GM19025 (cell line): Measurements from ENCODE around the gene JCHAIN.
"Not testable (repeated sequence)": the region's sequence is repeated elsewhere in the genome, so short reads cannot be mapped to it uniquely, and the experiment has no call there.

Experiments used
- ATAC-seq: cut with Tn5 transposase; IDR thresholded peaks from one replicate; pipeline ENCODE4 v1.9.1; 2021; ENCODE audit warnings: mild to moderate bottlenecking, low read depth, moderate library complexity; ENCODE audit not compliant: unreplicated experiment

Gene JCHAIN

DNA sequence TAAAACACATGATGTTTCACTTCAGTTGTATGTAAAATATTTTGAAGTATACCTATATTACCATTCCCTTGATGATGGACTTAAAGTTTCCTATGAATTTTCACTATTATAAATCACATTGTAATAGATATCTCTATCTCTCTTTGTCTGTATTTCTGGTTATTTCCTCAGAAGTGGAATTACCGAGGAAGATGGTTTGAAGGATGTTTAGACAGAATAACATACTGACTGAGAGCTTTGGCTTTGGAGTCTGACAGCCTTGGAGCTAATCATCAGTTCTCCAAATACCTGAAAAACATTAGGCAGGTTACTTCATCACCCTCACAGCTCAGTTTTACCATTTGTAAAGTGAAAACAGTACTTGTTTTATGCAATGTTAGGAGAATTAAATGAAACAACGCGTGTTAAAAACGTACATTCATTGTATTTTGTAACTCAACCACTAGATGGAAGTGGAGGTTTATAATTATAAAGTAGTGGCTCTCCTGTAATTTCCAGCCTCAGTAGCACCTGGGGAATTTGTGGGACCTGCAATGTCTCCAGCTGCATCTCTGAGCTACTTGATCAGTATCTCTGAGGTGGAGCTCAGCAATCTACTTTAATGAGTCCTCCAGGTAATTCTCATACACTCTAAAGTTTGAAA is 14.3 kb downstream of the JCHAIN start:
- ATAC-seq = no peak

DNA sequence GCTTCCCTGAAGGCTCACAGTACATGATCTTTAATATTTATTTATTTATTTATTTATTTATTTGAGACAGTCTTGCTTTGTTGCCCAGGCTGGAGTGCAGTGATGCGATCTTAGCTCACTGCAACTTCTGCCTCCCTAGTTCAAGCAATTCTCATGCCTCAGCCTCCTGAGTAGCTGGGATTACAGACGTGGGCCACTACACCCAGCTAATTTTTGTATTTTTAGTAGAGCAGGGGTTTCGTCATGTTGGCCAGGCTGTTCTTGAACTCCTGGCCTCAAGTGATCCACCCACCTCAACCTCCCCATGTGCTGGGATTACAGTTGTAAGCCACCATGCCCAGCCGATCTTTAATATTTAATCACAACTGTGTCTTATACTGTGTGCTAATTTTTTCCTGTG is 15.6 kb downstream of the JCHAIN start:
- not testable (repeated sequence) for ATAC-seq

DNA sequence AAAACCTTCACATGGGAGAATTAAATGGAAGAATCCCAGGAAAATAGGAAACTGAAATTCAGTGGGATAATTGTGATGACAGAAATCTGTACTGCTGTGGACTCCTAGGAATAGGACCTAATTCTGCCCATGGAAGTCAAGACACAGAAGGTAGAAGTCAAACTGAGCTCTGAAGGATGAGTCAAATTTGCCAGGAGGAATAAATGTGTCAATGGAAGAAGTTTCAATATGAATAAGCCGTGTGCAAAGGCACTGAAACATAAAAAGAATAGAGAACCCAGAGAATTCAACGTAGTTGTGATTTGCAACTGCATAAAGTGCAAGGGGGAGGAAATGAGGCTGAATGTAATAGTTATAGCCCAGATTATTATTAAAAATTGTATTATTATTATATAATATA is 26.1 kb downstream of the JCHAIN start:
- ATAC-seq = no peak

DNA sequence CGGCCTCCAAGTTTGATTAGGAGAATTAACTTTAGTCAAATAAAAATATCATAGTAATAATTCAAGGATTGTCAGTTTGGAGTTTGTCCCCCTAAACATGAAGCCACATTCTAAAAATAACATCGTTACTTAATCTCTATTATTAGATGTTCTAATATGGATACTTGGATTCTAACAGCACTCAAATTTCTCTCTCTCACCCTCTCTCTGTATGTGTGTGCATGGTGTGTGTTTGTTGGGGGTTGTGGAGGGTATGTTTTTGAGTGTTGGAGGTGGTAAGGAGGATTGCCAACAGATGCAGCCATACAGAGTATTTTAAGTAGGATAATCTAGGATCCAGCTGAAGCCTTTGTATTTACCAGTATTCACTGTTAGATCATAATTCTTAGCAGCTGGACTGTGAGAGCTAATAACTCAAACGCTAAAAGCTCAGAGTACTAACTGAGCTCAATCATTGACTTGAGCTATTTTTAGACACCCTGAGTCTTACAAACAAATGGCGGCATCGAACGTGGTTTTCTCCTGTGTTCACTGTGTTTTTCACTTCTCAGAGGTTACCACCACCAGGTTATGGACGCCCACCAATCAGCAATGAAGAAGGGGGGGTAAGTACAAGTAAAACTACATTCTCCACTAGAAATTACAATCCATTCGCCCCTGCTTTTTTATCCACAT is 28.9 kb downstream of the JCHAIN start:
- no peak for ATAC-seq

DNA sequence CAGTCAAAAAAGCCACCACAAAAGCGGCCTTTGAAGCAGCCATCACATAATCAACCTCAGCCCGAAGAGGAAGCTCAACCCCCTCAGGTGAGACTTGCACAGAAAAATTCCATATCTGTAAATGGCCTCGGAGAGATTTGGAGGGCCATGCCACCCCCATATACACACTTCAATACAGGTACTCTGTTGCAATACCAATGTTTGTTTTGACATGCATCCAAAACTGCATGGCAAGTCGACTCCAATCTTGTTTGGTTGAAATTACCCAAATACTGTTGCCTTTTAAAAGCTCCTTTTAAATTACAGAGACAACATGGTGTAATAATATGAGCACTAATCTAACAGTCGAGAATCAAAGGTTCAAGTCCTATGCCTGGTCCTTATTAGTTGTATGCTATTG is 31.8 kb downstream of the JCHAIN start:
- no peak for ATAC-seq

DNA sequence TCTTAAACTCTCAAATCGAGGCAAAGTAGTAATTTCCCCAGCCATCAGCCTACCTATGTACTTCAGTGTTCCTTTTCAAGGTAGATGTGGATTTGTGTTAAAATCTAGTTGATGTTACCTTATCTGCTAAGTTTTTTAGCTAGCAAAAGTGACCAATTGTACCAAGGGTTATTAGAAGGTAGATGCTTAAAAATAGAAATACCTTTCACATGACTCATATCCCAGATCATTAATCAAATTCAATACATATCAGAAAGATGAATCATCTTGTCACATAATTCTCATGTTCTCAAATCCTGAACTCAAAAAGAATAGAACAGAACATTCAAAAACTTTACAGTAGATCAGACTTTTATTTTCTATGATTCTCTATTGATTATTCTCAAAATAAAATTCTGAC is 34.3 kb downstream of the JCHAIN start:
- no peak for ATAC-seq

DNA sequence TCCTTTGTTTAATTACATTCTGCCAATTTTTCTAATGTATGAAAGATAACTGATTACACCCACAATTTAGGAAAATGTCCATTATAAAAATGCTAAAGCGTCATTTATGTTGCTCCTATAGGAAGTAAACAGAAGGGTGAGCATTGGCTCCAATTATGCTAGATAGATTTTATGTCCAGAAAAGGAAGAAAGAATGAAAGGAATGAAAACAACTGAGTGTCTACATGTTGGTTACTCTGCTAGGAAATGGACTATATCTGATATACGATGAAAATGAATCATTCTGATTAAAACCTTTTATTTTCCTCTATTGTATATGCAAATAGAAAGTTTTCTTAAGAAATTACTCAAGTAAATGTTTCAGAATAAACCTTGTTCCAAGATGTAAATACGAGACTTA is 36.1 kb downstream of the JCHAIN start:
- no peak for ATAC-seq

DNA sequence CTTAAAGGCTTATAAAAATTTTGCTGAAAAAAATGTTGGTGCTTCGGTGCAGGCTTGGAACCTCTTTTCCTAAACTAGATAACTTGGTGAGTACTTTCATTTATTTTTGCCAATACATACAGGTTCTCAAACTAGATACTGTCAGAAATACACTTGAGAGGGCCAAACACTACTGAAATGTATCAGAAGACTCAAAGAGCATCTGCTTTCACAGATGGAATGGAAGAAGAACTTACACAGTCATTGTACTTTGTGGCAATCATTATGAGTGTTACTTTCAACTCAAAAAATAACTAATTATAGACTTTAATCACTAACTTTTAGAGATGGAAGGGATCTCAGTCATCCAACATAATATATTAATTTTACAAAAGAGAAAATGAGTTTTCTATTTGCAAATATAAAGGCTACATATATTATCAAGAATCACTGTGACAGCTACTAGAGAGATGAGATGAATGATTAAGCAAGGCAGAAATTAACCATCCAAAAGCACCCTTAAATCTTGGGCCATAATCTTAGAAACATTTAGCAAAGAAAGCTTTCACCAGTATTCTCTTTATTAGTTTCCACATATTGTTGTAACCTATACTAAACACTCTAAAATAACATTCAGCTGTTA is 36.7 kb downstream of the JCHAIN start:
- ATAC-seq = no peak

DNA sequence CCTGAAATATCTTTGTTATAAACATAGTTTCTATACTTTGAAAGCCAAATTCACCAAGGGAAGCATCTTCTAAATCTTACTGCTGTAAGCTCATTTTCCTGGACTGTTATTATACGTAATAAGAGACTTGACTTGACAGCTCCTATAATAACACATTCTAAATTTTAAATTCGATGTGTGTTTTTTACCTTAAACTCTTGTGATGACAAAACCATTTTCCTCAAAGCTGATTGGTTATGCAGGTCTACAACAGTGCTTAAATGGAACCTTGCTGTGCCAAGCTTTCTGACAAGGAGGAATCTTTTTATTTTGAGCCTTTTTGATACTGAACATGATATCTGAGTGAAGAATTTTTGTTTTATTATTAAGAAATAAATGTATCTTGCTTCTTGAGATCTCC is 37.9 kb downstream of the JCHAIN start, which contains the start of gene ENAM:
TSS of gene ENAM (plus strand) at position 301 of the 400 bp plus-strand sequence. CDS start 757 bp downstream, outside the sequence.
- no peak for ATAC-seq

DNA sequence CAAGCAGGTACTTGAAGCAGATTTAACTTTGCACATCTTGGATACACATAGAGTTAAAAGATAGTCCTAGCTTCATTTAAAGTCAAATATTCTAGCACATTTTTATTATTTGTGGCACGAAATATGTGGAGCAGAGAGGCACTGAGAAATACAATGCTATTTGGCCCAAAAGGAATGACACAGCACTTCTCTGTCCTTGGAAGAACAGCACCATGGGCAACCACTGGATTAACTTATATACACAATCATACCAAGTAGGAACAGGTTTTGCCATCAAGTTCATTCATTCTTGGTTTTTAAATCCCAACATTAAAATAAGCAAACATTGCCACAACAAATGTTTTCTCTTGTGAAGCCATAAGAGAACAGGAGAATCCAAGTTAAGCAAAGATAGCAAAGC is 38.7 kb downstream of the JCHAIN start:
- no peak for ATAC-seq

DNA sequence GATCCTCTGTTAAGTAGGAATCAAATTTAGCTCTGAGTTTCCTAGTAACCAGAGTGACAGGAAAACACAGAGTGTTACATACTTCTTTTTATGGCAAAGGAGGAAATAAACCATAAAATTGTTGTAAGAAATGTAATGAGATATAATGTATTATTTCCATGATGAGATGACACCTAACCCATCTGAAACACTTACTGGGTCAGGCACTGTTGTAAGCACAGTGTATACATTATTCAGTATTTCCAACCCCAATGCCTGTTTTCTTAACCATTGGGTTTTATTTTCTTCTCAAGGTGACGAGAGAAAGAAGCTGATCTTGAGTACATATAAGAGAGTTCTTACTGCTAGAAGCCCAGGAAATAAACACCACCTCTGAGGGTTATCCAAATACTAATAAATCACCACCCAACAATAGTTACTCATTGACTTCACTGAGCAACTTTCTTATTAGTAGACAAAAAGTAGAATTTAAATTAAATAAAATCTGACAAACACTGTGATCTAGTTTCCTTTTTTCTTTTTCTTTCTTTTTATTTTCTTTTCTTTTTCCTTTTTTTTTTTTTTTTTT is 42.0 kb downstream of the JCHAIN start:
- ATAC-seq = no peak

DNA sequence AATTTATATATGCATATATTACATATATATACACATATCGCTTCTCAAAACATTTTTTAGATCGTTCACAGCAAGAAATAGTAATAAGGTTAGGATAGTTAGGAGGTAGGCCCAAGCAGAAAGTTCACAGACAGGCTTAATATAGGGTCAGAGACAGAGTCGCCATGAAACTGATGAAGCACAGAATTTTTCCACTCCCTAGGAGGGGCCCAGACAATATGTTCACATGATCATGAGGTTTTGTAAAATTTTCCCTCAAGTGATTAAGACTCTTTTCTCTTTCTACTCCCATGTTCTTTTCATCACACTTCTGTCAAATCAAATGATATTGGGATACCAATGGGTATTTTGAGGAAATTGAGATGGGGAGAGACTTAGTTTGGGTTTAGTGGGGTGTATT is 43.0 kb downstream of the JCHAIN start:
- no peak for ATAC-seq

DNA sequence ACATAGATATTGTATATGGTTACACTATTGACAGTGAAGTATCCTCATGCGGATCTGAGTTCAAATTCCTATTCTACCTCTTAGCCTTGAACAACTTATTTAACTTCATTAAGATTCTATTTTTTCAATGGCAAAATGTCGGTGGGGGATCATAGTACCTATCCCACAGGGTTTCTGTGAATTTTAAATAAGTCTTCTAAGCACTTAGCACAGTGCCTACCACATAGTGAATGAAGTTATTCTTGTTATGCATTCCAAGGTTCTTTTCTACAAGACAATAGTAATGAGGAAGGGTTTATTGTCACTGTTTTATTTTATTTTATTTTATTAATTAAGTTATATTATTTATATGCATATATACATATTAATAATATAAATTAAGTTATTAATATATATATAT is 46.5 kb downstream of the JCHAIN start:
- no peak for ATAC-seq

DNA sequence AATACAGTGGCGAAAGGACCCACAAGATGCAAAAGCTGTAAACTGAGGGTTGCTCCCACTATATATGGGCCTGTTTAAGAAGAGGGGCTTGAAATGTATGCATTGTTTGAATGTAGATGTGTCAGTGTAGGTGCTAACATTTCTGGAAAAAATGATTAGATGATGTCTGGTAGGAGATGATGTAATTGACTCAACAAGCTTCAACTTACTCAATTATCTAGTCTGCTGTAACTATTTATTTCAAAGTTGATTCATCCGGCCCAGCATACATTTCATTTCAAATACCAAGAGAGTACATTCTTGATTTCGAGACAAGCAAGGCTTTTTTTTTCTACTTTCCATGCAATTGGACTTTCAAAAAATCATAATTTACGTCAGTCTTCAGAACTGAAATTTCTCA is 47.0 kb downstream of the JCHAIN start:
- ATAC-seq = no peak

DNA sequence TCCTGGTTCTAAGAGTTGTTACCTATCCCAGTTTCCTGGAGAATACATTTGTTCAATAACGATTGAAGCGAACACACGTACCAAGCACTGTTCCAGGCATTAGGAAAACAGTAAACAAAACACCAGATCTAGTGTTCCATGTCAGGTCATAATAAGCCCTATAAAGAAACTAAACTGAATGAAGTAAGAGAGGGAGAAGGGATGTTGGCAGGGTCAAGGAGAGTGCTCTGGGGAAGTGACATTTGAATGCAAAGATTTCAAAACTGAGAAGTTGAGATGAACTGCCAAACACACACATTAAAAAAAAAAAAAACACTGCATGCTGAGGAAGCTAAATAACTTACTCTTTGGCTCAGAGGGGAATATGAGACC is 52.1 kb downstream of the JCHAIN start:
- ATAC-seq = no peak

DNA sequence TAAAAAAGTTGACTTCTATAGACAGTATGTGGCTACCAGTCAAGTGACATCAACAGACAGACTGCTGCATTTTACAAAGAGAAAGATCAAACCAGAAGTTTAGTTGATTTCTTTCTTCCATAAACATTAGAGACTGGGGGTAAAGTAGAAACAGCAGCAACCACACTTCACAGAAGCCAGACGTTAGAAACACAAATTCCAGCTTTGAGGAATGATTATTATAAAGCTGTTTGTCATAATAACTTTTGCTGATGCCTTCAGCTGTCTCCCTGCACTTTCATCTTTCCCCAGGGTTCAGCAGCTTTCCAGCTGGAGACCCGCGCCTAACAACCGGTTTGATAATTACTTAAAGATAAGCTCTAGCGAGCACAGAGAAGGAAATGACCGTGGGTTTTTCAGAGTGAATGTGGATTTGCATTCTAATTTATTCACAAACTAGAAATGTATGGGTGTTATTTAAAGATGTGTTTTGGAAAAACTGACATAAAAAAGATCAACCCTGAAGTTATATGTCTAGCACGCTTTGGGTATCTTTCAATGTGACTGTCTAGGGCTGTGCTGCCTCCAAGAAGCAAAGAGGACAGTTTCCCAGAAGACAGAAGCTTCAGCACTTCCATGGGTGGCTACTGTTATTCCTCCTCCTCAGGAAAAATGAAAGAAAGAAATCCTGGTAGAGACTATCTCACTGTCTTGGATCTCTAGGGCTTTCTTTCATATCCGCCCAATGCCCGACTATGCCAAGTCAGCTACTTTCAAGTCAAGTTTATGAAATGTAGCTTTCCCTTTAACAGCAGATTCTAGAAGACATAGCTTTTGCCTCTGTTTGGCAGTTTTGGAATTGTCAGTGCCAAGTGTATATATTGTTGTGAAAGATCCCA is 52.8 kb downstream of the JCHAIN start:
- no peak for ATAC-seq

DNA sequence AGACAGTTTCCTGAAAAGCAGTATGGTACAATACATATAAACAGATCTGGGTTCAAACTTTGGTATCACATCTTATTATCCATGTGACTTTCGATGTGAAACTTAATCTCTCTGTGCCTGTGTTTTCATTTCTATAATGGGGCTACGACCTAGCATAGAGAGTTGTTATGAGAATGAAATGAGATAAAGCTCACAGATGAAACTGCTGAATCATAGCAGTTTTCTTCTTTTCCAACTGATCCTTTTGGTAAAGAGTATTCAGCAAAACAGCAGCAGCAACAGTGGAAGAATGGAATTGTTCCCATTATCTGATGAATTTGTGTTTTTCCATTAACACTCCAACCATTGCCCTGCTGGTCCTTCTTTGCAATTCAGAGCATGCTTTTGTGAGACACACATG is 58.0 kb downstream of the JCHAIN start:
- ATAC-seq = no peak

DNA sequence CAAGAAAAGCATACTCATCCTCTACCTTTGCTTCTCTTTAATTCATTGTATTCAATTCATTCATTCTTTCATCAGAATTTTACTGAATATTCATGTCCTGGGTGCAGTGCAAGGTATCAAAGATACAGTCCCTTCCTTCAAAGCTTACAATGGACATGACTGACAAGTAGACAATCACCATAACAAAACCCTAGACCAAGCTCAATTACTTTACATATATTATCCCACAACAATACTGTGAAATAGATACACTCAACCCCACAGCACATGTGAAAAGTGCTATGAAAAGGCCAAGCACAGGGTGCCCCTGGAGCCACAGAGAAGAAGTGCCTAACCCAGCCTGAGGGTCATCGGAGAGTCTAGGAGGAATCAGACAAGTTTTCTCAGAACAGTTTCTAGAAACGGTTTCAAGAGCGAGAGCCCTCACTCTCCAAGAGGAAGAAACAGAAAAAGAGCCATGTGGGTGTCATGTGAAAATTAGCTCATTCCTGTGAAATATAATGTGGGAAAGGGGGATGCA is 58.9 kb downstream of the JCHAIN start:
- ATAC-seq = no peak

DNA sequence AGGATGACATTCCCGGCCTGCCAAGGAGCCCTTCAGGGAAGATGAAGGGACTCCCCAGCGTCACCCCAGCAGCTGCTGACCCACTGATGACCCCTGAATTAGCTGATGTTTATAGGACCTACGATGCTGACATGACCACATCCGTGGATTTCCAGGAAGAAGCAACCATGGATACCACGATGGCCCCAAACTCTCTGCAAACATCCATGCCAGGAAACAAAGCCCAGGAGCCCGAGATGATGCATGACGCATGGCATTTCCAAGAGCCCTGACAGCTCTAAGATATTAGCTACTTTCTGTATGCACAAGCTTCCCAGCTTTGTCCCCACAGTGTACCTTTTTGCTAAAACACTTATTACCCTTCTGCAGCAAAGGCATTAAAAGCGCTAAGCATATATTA is 59.8 kb downstream of the JCHAIN start:
- ATAC-seq = no peak
